Heart right ventricle (tissue), 16 donors: ENCODE data around the gene SLAMF9. TPM values are rescaled to one million over a fixed set of nuclear protein-coding genes. Genes with fewer than 3 reads are reported as not detected.

Experiments used
- ATAC-seq, 8 donors: fragments of 200-7000 bp; cut with Tn5 transposase; one replicate each; pipeline ENCODE4 v1.9.1; 2020; ENCODE audit warnings: mild to moderate bottlenecking in 8 of 8, moderate library complexity in 8 of 8, moderate number of reproducible peaks in 1 of 8
- DNase-seq, 2 donors: peaks; one replicate each; pipeline ENCODE4 v3.0.0-alpha.2; 2020
- H3K27ac ChIP-seq, 10 donors: fragments of 200-600 bp; sonication (generic) in 2 of 10; one replicate each; pipeline versions ENCODE4 v1.5.0 to v1.8.0; 2020 to 2022; ENCODE audit warnings: mild to moderate bottlenecking in 3 of 10
- H3K27me3 ChIP-seq, 7 donors: fragments of 200-600 bp; one replicate each; pipeline ENCODE4 v1.8.0; 2021 to 2022; ENCODE audit warnings: mild to moderate bottlenecking in 2 of 7
- H3K36me3 ChIP-seq, 9 donors: fragments of 200-600 bp; sonication (generic) in 1 of 9; one replicate each; pipeline versions ENCODE4 v1.5.0 to v1.8.0; 2020 to 2022; ENCODE audit warnings: mild to moderate bottlenecking in 2 of 9
- H3K4me1 ChIP-seq, 9 donors: fragments of 200-600 bp; sonication (generic) in 1 of 9; one replicate each; pipeline versions ENCODE4 v1.5.0 to v1.8.0; 2020 to 2022; ENCODE audit warnings: mild to moderate bottlenecking in 4 of 9
- H3K4me3 ChIP-seq, 10 donors: fragments of 200-600 bp; sonication (generic) in 2 of 10; one replicate each; pipeline versions ENCODE4 v1.5.0 to v1.8.0; 2020 to 2022; ENCODE audit warnings: mild to moderate bottlenecking in 7 of 10, moderate library complexity in 2 of 10
- H3K9me3 ChIP-seq, 11 donors: fragments of 200-600 bp in 10 of 11; sonication (generic) in 2 of 11; one replicate each; pipeline versions ENCODE4 v1.5.0 to v1.8.0; 2013 to 2022; ENCODE audit warnings: mild to moderate bottlenecking in 2 of 11, control low read depth in 1 of 11, moderate library complexity in 1 of 11
- CTCF ChIP-seq, 9 donors: fragments of 200-600 bp; sonication (generic) in 2 of 9; IDR thresholded peaks; one replicate each; pipeline versions ENCODE4 v1.5.0 to v1.8.0; 2021 to 2022; ENCODE audit warnings: antibody characterized with exemption in 9 of 9, mild to moderate bottlenecking in 5 of 9, moderate library complexity in 1 of 9
- WGBS, 2 donors: extraction: QIAGEN DNeasy Blood & Tissue Kit; methylation state at CpG; one replicate each; pipeline ENCODE4 v1.1.7; 2013; ENCODE audit warnings: inconsistent platforms in 1 of 2; 5-methylcytosine and 5-hydroxymethylcytosine counted together
- intact Hi-C, 10 donors: fragments of 100-400 bp; cut with DNase I; formaldehyde crosslinking; loops; one replicate each; pipeline versions ENCODE4 v1.11.1 to v1.14.2; 2022
- polyA plus RNA-seq, 2 donors: library from polyadenylated mRNA; stranded (reverse); fragments of 200-250 nt; gene quantifications; one replicate each; pipeline ENCODE4 v1.2.3, GENCODE V29; 2013
- total RNA-seq, 10 donors: library from RNA; stranded (reverse); fragmentation: NEBNext Ultra II Directional in 3 of 10; extraction: Animal tissue kit (Norgen Biotek cat#: 25700) in 3 of 10; gene quantifications; one replicate each; pipeline versions ENCODE4 v1.2.1 to v1.2.4, GENCODE V29; 2021 to 2023
- donor health status: Arrhythmogenic right ventricular cardiomyopathy.
- donor health status: ischemic (EF 13 %, LVEDD 7.1; RV severe dilation, severe dysfunction).
- donor health status: healthy with polysubstance abuse.
- donor health status: DM: no; HTN: yes; CAD: no.
- donor health status: DM: no; HTN: no; CAD: no.
- donor health status: ischemic (EF 25% LVEDD 6.9; RV normal size, moderate dysfunction).
- donor health status: ischemic (EF 25% LVEDD 5.7; RV mildly dilated, moderate dysfunction).
- donor health status: healthy.
- donor health status: DM: yes; HTN: yes; CAD: no.
- donor health status: Ischemic cardiomyopathy.
- donor health status: ischemic (EF 35%, LVEDD 5.7; RV mildly dilated, moderate dysfunction).
- donor health status: nonischemic (EF 11% LVEDD 7.7; RV severe dilation, severe dysfunction).
- donor health status: DM: yes; HTN: yes; CAD: no.
- donor health status: PGD.
- donor health status: ischemic (EF 29% LVEDD 5.4; RV normal size, mild dysfunction).
- donor health status: nonischemic (EF 23%, LVEDD 6.1; RV moderate dilation, normal function).

SLAMF9 gene
- total and polyA plus RNA-seq, 12 donors = 0.13 TPM; not detected in 11

GRCh38 chr1:159945483-159946241, 8.4 kb downstream of the SLAMF9 start, which contains the start of gene IGSF9:
Gene IGSF9, minus strand, starts transcription at chr1:159945613. Its CDS starts 2,159 bp downstream, at chr1:159943454.
- peak; percentile 42 to 90 (median 73) for TF ChIP-seq CTCF (IDR thresholded peaks at IDR 0.05)
- Histone ChIP-seq H3K9me3 (no peaks in the 10 kb centered on the region), H3K27ac (no peak within 1 kb of the TSS), H3K4me1 (peaks cover 0 to 15% (median 12%) of the 10 kb centered on the region in 9 donors), H3K27me3 (peaks cover 0 to 30% (median 18%) of the 10 kb centered on the region in 7 donors), H3K4me3 (peak within 1 kb of the TSS in 9 of 10 donors; percentile 35 to 53 (median 43)), H3K36me3 (no peaks in the 10 kb centered on the region)
- DNase-seq (peak; percentile 85 to 88), ATAC-seq (peak; percentile 93 to 98 (median 96))
- intact Hi-C loops = loop anchor here in 7 of 10 donors (1.0 to 5.0 kb wide), 3 partner anchors 143 to 148 kb away; partner anchors contain the start of gene FCRL6 (in 2 of the 7)
- 1% methylated on average over 58 of the region's 58 CpGs for WGBS, 2 donors

- H3K4me1 ChIP-seq = peaks cover 0 to 15% (median 12%) of the 10 kb centered on the region in 9 donors
- ATAC-seq (no peak), DNase-seq (no peak)
- H3K27me3 ChIP-seq = peaks cover 0 to 30% (median 18%) of the 10 kb centered on the region in 7 donors
- no peaks in the 10 kb centered on the region for H3K9me3 ChIP-seq
- intact Hi-C loops = loop anchor here in 7 of 10 donors (1.0 to 5.0 kb wide), 3 partner anchors 143 to 148 kb away; partner anchors contain the start of gene FCRL6 (in 2 of the 7)
- H3K36me3 ChIP-seq = no peaks in the 10 kb centered on the region
- WGBS, 2 donors = 30 to 35% methylated on average over 11 of the region's 11 CpGs
- H3K4me3 ChIP-seq = peak overlapping the region in 9 of 10 donors; percentile 35 to 53 (median 43)
- no peak for TF ChIP-seq CTCF (IDR thresholded peaks at IDR 0.05)
- H3K27ac ChIP-seq = no peak overlapping the region
These were observed 9.2 kb downstream of the SLAMF9 start for GRCh38 chr1:159944623-159945455.

- peaks cover 0 to 15% (median 12%) of the 10 kb centered on the region in 9 donors for H3K4me1 ChIP-seq
- no peaks in the 10 kb centered on the region for H3K36me3 ChIP-seq
- TF ChIP-seq CTCF (IDR thresholded peaks at IDR 0.05) = no peak
- WGBS, 2 donors = 87% methylated on average over 9 of the region's 9 CpGs
- intact Hi-C loops = no loop called here
- no peak overlapping the region for H3K27ac ChIP-seq
- ATAC-seq (no peak), DNase-seq (no peak)
- H3K9me3 ChIP-seq = no peaks in the 10 kb centered on the region
- H3K27me3 ChIP-seq = peaks cover 0 to 30% (median 18%) of the 10 kb centered on the region in 7 donors
- H3K4me3 ChIP-seq = no peak overlapping the region
These were observed 10.0 kb downstream of the SLAMF9 start for GRCh38 chr1:159943908-159944622.
